HCT116 (cell line): ENCODE measurements around the gene CERS6. TPM values are rescaled to one million over a fixed set of nuclear protein-coding genes. Genes with fewer than 3 reads are reported as not detected.

Experiments
- ATAC-seq: fragments of 200-7000 bp; cut with Tn5 transposase; 2 replicates; pipeline ENCODE4 v1.9.1; 2020; ENCODE audit warnings: mild to moderate bottlenecking, moderate library complexity
- BruUV-seq: library from RNA; stranded (reverse); fragments of 400-500 nt; replicated peaks from 2 replicates; lab custom pipeline; 2021; lab: Mats Ljungman, UMichigan
- CTCF ChIA-PET: fragments of 300-600 bp; sonication (Branson Sonifier 250); formaldehyde crosslinking; loops from one replicate; lab custom pipeline; 2021; ENCODE audit warnings: antibody characterized with exemption; lab: Charles Lee
- POLR2A ChIA-PET: fragments of 300-600, 350-600 bp; sonication (Branson Sonifier 250); formaldehyde crosslinking; loops from one replicate; lab custom pipeline; 2021; ENCODE audit warnings: antibody characterized with exemption; lab: Charles Lee
- RAD21 ChIA-PET, 2 experiments: fragments of 300-600 bp; sonication (Branson Sonifier 250); formaldehyde crosslinking; loops; one replicate each; lab custom pipeline; 2023; ENCODE audit warnings: low total read pairs in 2 of 2; ENCODE audit not compliant: uncharacterized antibody in 2 of 2, unreplicated experiment in 2 of 2, low non-redundant PET in 1 of 2; lab: Charles Lee
- DNase-seq: peaks from one replicate; pipeline ENCODE4 v3.0.0-alpha.2; 2010; ENCODE audit warnings: low read depth, low spot score
- H2AFZ ChIP-seq: fragments of 200-600 bp; shearing (Covaris generic), sonication (generic); 2 replicates; pipeline ENCODE4 v1.6.1; 2017; ENCODE audit warnings: low read depth, mixed run types, mixed read lengths, antibody characterized with exemption, low read length; ENCODE audit not compliant: poor library complexity, severe bottlenecking
- H3K27ac ChIP-seq: 2 replicates; pipeline ENCODE4 v1.5.1; 2012; ENCODE audit warnings: low read depth, low read length
- H3K27me3 ChIP-seq: fragments of 200-600 bp; sonication (generic); 2 replicates; pipeline ENCODE4 v1.6.1; 2016; ENCODE audit warnings: mixed run types, low read length, mixed read lengths; ENCODE audit not compliant: insufficient read depth
- H3K36me3 ChIP-seq, 2 experiments: fragments of 200-500 bp in 1 of 2; fragments of 200-600 bp in 1 of 2; sonication (Bioruptor generic) in 1 of 2; sonication (generic) in 1 of 2; 2 replicates each; pipeline versions ENCODE4 v1.5.1 to v1.6.1; 2014 to 2016; ENCODE audit warnings: low read length in 2 of 2, inconsistent platforms in 1 of 2, mixed read lengths in 1 of 2, mixed run types in 1 of 2; ENCODE audit not compliant: insufficient read depth in 2 of 2, control insufficient read depth in 1 of 2
- H3K4me1 ChIP-seq, 2 experiments: fragments of 200-600 bp in 1 of 2; sonication (generic) in 1 of 2; 2 replicates each; pipeline versions ENCODE4 v1.5.1 to v1.6.1; 2012 to 2017; ENCODE audit warnings: low read length in 2 of 2, inconsistent platforms in 1 of 2, mild to moderate bottlenecking in 1 of 2, mixed read lengths in 1 of 2, mixed run types in 1 of 2, moderate library complexity in 1 of 2; ENCODE audit not compliant: insufficient read depth in 2 of 2, control insufficient read depth in 1 of 2
- H3K4me2 ChIP-seq: fragments of 200-600 bp; sonication (generic); 2 replicates; pipeline ENCODE4 v1.6.1; 2017; ENCODE audit warnings: mixed run types, low read length, mixed read lengths
- H3K4me3 ChIP-seq, 2 experiments: fragments of 200-600 bp in 1 of 2; sonication (generic) in 1 of 2; replicated peaks in 1 of 2; 2 replicates each; pipeline ENCODE4 v1.5.1; 2011 to 2016; ENCODE audit warnings: low read length in 2 of 2, control low read depth in 1 of 2, low read depth in 1 of 2, mild to moderate bottlenecking in 1 of 2, mixed read lengths in 1 of 2, mixed run types in 1 of 2
- H3K79me2 ChIP-seq: fragments of 200-600 bp; sonication (generic); 2 replicates; pipeline ENCODE4 v1.6.1; 2017; ENCODE audit warnings: mild to moderate bottlenecking, mixed run types, low read length, moderate library complexity, mixed read lengths; ENCODE audit not compliant: insufficient read depth
- H3K9ac ChIP-seq: fragments of 200-600 bp; sonication (generic); 2 replicates; pipeline ENCODE4 v1.6.1; 2016; ENCODE audit warnings: low read length, mixed read lengths
- H3K9me2 ChIP-seq: fragments of 200-600 bp; sonication (generic), shearing (Covaris generic); 2 replicates; pipeline ENCODE4 v1.6.1; 2017; ENCODE audit warnings: mixed run types, mild to moderate bottlenecking, moderate library complexity; ENCODE audit not compliant: insufficient read depth
- H3K9me3 ChIP-seq, 2 experiments: fragments of 200-500 bp in 1 of 2; fragments of 200-600 bp in 1 of 2; sonication (Bioruptor generic) in 1 of 2; sonication (generic) in 1 of 2; 2 replicates each; pipeline ENCODE4 v1.6.1; 2014 to 2017; ENCODE audit warnings: low read length in 2 of 2, mixed read lengths in 2 of 2, inconsistent platforms in 1 of 2, low read depth in 1 of 2, mild to moderate bottlenecking in 1 of 2, mixed run types in 1 of 2, moderate library complexity in 1 of 2; ENCODE audit not compliant: control insufficient read depth in 1 of 2, insufficient read depth in 1 of 2
- H4K20me1 ChIP-seq: fragments of 200-600 bp; sonication (generic), shearing (Covaris generic); 2 replicates; pipeline ENCODE4 v1.6.1; 2017; ENCODE audit warnings: mixed run types, mild to moderate bottlenecking, moderate library complexity; ENCODE audit not compliant: insufficient read depth
- CBX3 ChIP-seq: IDR thresholded peaks from 2 replicates; pipeline ENCODE4 v1.6.1; 2012; ENCODE audit warnings: low read depth
- CEBPB ChIP-seq: IDR thresholded peaks from 2 replicates; pipeline ENCODE4 v1.6.1; 2012; ENCODE audit warnings: low read depth
- EZH2phosphoT487 ChIP-seq: fragments of 200-600 bp; IDR thresholded peaks from 2 replicates; pipeline ENCODE4 v1.6.1; 2018; ENCODE audit warnings: antibody characterized with exemption, borderline replicate concordance
- RAD21 ChIP-seq: IDR thresholded peaks from 2 replicates; pipeline ENCODE4 v1.6.1; 2012; ENCODE audit warnings: low read depth, mild to moderate bottlenecking
- SIN3A ChIP-seq: IDR thresholded peaks from 2 replicates; pipeline ENCODE4 v1.6.1; 2012; ENCODE audit warnings: low read depth
- SRF ChIP-seq: IDR thresholded peaks from 2 replicates; pipeline ENCODE4 v1.6.1; 2012; ENCODE audit warnings: low read depth
- YY1 ChIP-seq: IDR thresholded peaks from 2 replicates; pipeline ENCODE4 v1.6.1; 2011; ENCODE audit warnings: low read length, low read depth, moderate library complexity, mild to moderate bottlenecking; ENCODE audit not compliant: insufficient replicate concordance; ENCODE audit errors: extremely low read depth
- ZFX ChIP-seq: fragments of 450-650 bp; IDR thresholded peaks from 2 replicates; pipeline ENCODE4 v1.6.1; 2017
- intact Hi-C: fragments of 100-400 bp; cut with micrococcal nuclease; formaldehyde crosslinking; loops from 2 replicates; pipeline ENCODE4 v1.10.0; 2022
- total RNA-seq: library from RNA; stranded (reverse); gene quantifications from one replicate; pipeline ENCODE4 v1.2.1, GENCODE V29; 2021; ENCODE audit not compliant: unreplicated experiment
- TF ChIP-seq, protein P1 (sequence below): IDR thresholded peaks from 2 replicates; pipeline ENCODE4 v1.6.1; 2012
- TF ChIP-seq, protein P2 (sequence below): IDR thresholded peaks from 2 replicates; pipeline ENCODE4 v1.6.1; 2011; ENCODE audit warnings: mild to moderate bottlenecking, low read length, moderate library complexity; ENCODE audit not compliant: insufficient replicate concordance; ENCODE audit errors: extremely low read depth
- TF ChIP-seq, protein P3 (sequence below): IDR thresholded peaks from 2 replicates; pipeline ENCODE4 v1.6.1; 2012; ENCODE audit warnings: low read depth

The CERS6 gene
- total RNA-seq, 1 experiment from 2014 or later: 37.0 TPM

DNA sequence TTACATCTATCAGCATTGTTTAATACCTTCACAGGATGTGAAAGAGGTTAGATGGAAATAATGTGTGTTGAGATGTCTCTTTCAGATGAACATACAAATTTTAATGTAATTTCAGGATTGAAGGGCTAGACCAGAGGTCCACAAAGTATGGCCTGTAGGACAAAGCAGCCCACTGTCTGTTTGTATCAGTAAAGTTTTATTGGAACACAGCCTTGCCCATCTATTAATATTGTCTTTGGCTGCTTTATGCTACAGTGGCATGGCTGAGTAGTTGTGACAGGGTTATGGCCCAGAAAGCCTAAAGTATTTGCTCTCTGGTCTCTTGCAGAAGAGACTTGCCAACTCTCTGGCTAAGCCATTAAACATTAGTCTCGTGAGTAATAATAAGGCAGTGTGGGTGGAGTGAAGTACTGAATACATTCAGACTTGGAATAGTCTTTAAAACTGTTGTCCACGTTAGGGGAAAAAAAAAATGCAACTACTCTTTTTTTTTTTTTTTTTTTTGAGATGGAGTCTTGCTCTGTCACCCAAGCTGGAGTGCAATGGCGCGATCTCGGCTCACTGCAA is 271.9 kb downstream of the CERS6 start (continued):
- TF ChIP-seq ZFX: no peak

DNA sequence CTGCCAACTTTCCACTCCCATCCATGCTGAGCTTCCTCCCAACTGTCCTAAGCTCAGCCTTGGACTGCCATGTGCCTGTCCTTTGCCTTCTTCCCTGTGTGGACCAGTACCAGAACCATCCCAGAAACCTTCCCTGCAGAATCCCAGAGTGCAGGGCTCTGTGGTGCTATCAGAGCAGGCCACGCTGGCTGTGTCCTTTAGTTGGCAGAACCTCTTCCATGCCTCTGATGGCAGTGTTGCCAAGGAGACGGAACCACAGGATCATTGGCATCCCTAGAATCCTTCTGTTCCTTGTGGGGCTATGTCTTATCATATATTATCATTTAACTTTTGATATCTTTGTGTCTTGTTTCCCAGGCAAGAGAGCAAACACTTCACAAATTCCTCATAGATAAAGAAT is 273.4 kb downstream of the CERS6 start:
- ATAC-seq (no peak), DNase-seq (no peak)
- Histone ChIP-seq H3K4me2 (no peak overlapping the region), H3K27me3 (no peaks in the 10 kb centered on the region), H3K79me2 (no peaks in the 10 kb centered on the region), H4K20me1 (no peaks in the 10 kb centered on the region; the same call in 1 of the 2 replicates), H3K4me1 (peaks cover 0 to 3% of the 10 kb centered on the region in 2 experiments; a peak in 1 of 4 replicates), H3K36me3 (no peaks in the 10 kb centered on the region), H3K27ac (no peak overlapping the region), H3K9me3 (no peaks in the 10 kb centered on the region), H3K4me3 (no peak overlapping the region), H3K9me2 (no peaks in the 10 kb centered on the region), H2AFZ (no peak overlapping the region), H3K9ac (no peak overlapping the region)
- intact Hi-C loops: no loop called here
- ChIA-PET CTCF (no interaction called here), POLR2A (no interaction called here), RAD21 (no interaction called here)
- TF ChIP-seq EZH2phosphoT487 (no peak), SIN3A (no peak), RAD21 (no peak), SRF (no peak), CEBPB (no peak), CBX3 (no peak), YY1 (no peak)
- TF ChIP-seq, protein P1, sequence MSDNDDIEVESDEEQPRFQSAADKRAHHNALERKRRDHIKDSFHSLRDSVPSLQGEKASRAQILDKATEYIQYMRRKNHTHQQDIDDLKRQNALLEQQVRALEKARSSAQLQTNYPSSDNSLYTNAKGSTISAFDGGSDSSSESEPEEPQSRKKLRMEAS: no peak
- TF ChIP-seq, protein P2, sequence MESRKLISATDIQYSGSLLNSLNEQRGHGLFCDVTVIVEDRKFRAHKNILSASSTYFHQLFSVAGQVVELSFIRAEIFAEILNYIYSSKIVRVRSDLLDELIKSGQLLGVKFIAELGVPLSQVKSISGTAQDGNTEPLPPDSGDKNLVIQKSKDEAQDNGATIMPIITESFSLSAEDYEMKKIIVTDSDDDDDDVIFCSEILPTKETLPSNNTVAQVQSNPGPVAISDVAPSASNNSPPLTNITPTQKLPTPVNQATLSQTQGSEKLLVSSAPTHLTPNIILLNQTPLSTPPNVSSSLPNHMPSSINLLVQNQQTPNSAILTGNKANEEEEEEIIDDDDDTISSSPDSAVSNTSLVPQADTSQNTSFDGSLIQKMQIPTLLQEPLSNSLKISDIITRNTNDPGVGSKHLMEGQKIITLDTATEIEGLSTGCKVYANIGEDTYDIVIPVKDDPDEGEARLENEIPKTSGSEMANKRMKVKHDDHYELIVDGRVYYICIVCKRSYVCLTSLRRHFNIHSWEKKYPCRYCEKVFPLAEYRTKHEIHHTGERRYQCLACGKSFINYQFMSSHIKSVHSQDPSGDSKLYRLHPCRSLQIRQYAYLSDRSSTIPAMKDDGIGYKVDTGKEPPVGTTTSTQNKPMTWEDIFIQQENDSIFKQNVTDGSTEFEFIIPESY: no peak
- TF ChIP-seq, protein P3, sequence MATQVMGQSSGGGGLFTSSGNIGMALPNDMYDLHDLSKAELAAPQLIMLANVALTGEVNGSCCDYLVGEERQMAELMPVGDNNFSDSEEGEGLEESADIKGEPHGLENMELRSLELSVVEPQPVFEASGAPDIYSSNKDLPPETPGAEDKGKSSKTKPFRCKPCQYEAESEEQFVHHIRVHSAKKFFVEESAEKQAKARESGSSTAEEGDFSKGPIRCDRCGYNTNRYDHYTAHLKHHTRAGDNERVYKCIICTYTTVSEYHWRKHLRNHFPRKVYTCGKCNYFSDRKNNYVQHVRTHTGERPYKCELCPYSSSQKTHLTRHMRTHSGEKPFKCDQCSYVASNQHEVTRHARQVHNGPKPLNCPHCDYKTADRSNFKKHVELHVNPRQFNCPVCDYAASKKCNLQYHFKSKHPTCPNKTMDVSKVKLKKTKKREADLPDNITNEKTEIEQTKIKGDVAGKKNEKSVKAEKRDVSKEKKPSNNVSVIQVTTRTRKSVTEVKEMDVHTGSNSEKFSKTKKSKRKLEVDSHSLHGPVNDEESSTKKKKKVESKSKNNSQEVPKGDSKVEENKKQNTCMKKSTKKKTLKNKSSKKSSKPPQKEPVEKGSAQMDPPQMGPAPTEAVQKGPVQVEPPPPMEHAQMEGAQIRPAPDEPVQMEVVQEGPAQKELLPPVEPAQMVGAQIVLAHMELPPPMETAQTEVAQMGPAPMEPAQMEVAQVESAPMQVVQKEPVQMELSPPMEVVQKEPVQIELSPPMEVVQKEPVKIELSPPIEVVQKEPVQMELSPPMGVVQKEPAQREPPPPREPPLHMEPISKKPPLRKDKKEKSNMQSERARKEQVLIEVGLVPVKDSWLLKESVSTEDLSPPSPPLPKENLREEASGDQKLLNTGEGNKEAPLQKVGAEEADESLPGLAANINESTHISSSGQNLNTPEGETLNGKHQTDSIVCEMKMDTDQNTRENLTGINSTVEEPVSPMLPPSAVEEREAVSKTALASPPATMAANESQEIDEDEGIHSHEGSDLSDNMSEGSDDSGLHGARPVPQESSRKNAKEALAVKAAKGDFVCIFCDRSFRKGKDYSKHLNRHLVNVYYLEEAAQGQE: no peak
- no TSS peak for BruUV-seq
